ENCODE data around the gene SMYD3.

GRCh38 chr1:245987577-245987976 is 519.5 kb downstream of the SMYD3 start:
- TF ChIP-seq CCAR2 (IDR thresholded peaks at IDR 0.05; ENCODE audit: low read depth, low read length) (no peak), CTCF (IDR thresholded peaks at IDR 0.05 in 2 of 3, conservative IDR thresholded peaks at IDR 0.05 in 1 of 3; ENCODE audit: insufficient read depth in 2 of 3, low read depth in 1 of 3, low read length in 3 of 3) (no peak), CEBPB (tag; IDR thresholded peaks at IDR 0.05) (no peak), SP1 (CRISPR knock-in tag; IDR thresholded peaks at IDR 0.05) (no peak), HNRNPH1 (optimal IDR thresholded peaks at IDR 0.05; ENCODE audit: low read depth, low read length) (no peak), RBM17 (IDR thresholded peaks at IDR 0.05; ENCODE audit: borderline replicate concordance, low read depth, low read length) (no peak), NFATC3 (IDR thresholded peaks at IDR 0.05) (no peak), ZNF589 (CRISPR knock-in tag; IDR thresholded peaks at IDR 0.05; ENCODE audit: low read depth) (no peak), SIX5 (IDR thresholded peaks at IDR 0.05; ENCODE audit: borderline replicate concordance in 1 of 2, insufficient read depth in 1 of 2, low read depth in 1 of 2, low read length in 2 of 2) (no peak), TBP (optimal IDR thresholded peaks at IDR 0.05; ENCODE audit: low read depth, low read length) (no peak), HDAC2 (IDR thresholded peaks at IDR 0.05) (no peak), STAG1 (CRISPR knock-in tag; IDR thresholded peaks at IDR 0.05; ENCODE audit: borderline replicate concordance) (no peak), SMAD3 (CRISPR knock-in tag; conservative IDR thresholded peaks at IDR 0.05) (no peak)

Measured in K562 (cell line).